ENCODE results near the gene MEPCE. TPM values are rescaled to one million over a fixed set of nuclear protein-coding genes. Genes with fewer than 3 reads are reported as not detected.
"Not testable (repeated sequence)": the region's sequence is repeated elsewhere in the genome, so short reads cannot be mapped to it uniquely, and the experiment has no call there.

MEPCE gene
- total RNA-seq, 2 donors from 2014 or later = 12.6 to 21.9 TPM

- TF ChIP-seq CTCF (IDR thresholded peaks at IDR 0.05) = no peak
- H3K9me3 ChIP-seq = no peaks in the 10 kb centered on the region
- H3K27ac ChIP-seq = peak overlapping the region; percentile 88 to 92
- peaks cover 0 to 17% of the 10 kb centered on the region in 2 donors for H3K4me1 ChIP-seq
- H3K4me3 ChIP-seq = peak overlapping the region in 1 of 2 donors; percentile 89
- H3K27me3 ChIP-seq = no peaks in the 10 kb centered on the region
- peaks cover 21% of the 10 kb centered on the region for H3K36me3 ChIP-seq
- no peak for DNase-seq (ENCODE audit: low spot score)
Observed at GRCh38 chr7:100437150-100438100, 7.8 kb downstream of the MEPCE start.

DNA sequence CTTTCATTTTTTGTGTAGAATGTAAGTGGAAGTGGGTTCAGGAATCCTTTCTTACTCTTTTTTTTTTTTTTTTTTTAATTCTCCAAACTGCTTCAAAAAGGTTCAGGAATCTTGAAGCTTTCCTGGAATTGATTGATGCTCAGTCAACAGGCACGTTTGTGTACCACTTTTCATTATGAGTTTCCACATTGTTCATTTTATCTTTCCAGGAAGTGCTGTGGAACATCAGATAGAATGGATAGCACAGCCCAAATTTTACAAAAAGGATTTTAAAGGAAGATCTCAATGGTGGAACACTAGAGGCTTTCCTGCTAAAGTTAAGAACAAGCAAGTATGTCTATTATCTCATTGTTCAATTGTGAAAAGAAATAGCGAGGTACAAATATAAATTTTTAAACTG is 8.5 kb downstream of the MEPCE start:
- Histone ChIP-seq H3K9me3 (no peaks in the 10 kb centered on the region), H3K36me3 (peaks cover 17% of the 10 kb centered on the region), H3K27ac (no peak overlapping the region), H3K27me3 (no peaks in the 10 kb centered on the region), H3K4me1 (peaks cover 0 to 14% of the 10 kb centered on the region in 2 donors), H3K4me3 (no peak overlapping the region)
- DNase-seq (ENCODE audit: low spot score) = no peak
- no peak for TF ChIP-seq CTCF (IDR thresholded peaks at IDR 0.05)

- H3K27ac ChIP-seq; H3K27me3 ChIP-seq; DNase-seq (ENCODE audit: low spot score); H3K4me3 ChIP-seq; H3K9me3 ChIP-seq: not testable (repeated sequence)
- Histone ChIP-seq H3K4me1 (peaks cover 0 to 18% of the 10 kb centered on the region in 2 donors), H3K36me3 (peaks cover 11% of the 10 kb centered on the region)
Observed at GRCh38 chr7:100438731-100439130, 9.1 kb downstream of the MEPCE start.

DNA sequence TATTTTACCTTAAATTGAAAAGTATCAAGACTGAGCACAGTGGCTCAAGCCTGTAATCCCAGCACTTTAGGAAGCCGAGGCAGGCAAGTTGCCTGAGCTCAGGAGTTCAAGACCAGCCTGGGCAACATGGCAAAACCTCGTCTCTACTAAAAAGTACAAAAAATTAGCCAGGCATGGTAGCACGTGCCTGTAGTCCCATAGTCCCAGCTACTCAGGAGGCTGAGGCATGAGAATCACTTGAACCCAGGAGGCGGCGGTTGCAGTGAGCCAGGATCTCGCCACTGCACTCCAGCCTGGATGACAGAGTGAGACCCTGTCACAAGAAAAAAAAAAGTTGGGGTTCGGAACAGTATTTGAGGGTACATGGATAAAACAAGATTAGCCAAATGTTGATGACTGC is 9.6 kb downstream of the MEPCE start:
- H3K27ac ChIP-seq; H3K9me3 ChIP-seq; H3K36me3 ChIP-seq; DNase-seq (ENCODE audit: low spot score); H3K27me3 ChIP-seq; H3K4me3 ChIP-seq: not testable (repeated sequence)
- H3K4me1 ChIP-seq = peaks cover 0 to 24% of the 10 kb centered on the region in 2 donors

DNA sequence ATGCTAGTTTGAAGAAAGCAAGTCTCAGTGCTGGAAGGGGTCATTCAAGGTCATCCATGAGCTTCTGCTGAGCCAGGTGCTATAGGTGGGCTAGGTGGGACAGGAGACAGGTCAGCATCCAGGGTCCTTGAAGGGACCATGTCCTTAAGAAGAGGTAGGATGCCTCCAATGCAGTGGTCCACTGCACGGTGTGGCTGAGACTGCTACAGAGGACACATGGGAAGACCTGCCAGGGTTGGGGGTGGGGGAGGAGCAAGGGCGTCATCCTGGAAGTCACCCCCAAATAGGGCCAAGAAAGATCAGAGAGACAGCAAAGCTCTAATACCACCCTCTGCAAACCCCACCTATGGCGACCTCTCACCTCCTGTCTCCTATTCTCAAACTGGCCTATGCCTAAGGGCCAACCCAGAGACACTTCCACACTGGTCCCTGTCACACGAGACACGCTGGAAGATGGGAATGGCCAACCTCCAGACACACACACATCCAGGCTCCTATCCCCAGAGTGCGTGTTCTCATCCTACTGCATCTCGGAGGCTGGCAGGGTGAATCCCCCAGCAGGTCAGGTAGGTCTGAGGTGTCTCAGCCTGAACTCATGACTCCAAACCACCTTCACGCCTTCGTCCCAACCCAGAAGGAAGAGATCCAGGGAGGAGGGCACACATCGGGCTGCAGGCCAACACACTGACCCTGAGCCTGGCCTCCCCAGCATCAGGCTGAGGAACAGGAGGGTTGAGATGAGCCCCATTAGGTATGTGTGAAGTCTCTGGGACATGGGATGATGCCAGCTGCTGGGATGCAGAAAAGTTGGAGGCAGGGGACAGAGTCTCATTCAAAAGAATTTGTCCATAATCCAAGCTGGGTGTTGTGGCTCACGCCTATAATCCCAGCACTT is 12.3 kb downstream of the MEPCE start:
- Histone ChIP-seq H3K4me1 (peaks cover 0 to 22% of the 10 kb centered on the region in 2 donors), H3K36me3 (no peaks in the 10 kb centered on the region), H3K9me3 (no peaks in the 10 kb centered on the region), H3K4me3 (no peak overlapping the region), H3K27me3 (no peaks in the 10 kb centered on the region), H3K27ac (no peak overlapping the region)
- DNase-seq (ENCODE audit: low spot score) = no peak
- no peak for TF ChIP-seq CTCF (IDR thresholded peaks at IDR 0.05)

GRCh38 chr7:100443096-100443840 is 13.6 kb downstream of the MEPCE start:
- Histone ChIP-seq H3K4me1 (peaks cover 0 to 22% of the 10 kb centered on the region in 2 donors), H3K27ac (peak overlapping the region in 1 of 2 donors; percentile 62), H3K36me3 (no peaks in the 10 kb centered on the region), H3K4me3 (no peak overlapping the region), H3K9me3 (no peaks in the 10 kb centered on the region), H3K27me3 (no peaks in the 10 kb centered on the region)
- DNase-seq (ENCODE audit: low spot score) = no peak
- no peak for TF ChIP-seq CTCF (IDR thresholded peaks at IDR 0.05)

Data from right atrium auricular region (tissue), 2 donors.